GM19395 (cell line): Measurements from ENCODE around the gene CTF1.

Experiments used
- ATAC-seq: cut with Tn5 transposase; IDR thresholded peaks from one replicate; pipeline ENCODE4 v1.9.1; 2021; ENCODE audit warnings: mild to moderate bottlenecking, moderate library complexity; ENCODE audit not compliant: unreplicated experiment

CTF1 gene

GRCh38 chr16:30951193-30951592 is 54.8 kb downstream of the CTF1 start:
- ATAC-seq, result no peak

- no peak for ATAC-seq
These were observed 55.3 kb downstream of the CTF1 start for GRCh38 chr16:30951750-30952149.

- no peak for ATAC-seq
These were observed 56.7 kb downstream of the CTF1 start for GRCh38 chr16:30953111-30953510.
